Duodenal mucosa (tissue), 2 donors: Measurements from ENCODE around the gene CCDC18.
A peak's percentile ranks its signal among the peaks of the same experiment; 100 is the strongest.
"Not testable (repeated sequence)": the region's sequence is repeated elsewhere in the genome, so short reads cannot be mapped to it uniquely, and the experiment has no call there.

ENCODE experiments used
- H3K27ac ChIP-seq: one replicate; pipeline ENCODE4 v1.7.0; 2013; ENCODE audit warnings: low read depth, low read length
- H3K27me3 ChIP-seq, 2 donors: one replicate each; pipeline ENCODE4 v1.7.0; 2013; ENCODE audit warnings: low read length in 2 of 2, control low read depth in 1 of 2; ENCODE audit not compliant: insufficient read depth in 2 of 2, control insufficient read depth in 1 of 2
- H3K36me3 ChIP-seq, 2 donors: one replicate each; pipeline ENCODE4 v1.7.0; 2013; ENCODE audit warnings: low read length in 2 of 2, control low read depth in 1 of 2; ENCODE audit not compliant: insufficient read depth in 2 of 2, control insufficient read depth in 1 of 2
- H3K4me1 ChIP-seq, 2 donors: one replicate each; pipeline ENCODE4 v1.7.0; 2013; ENCODE audit warnings: low read length in 2 of 2, control low read depth in 1 of 2; ENCODE audit not compliant: insufficient read depth in 2 of 2, control insufficient read depth in 1 of 2
- H3K4me3 ChIP-seq, 2 donors: one replicate each; pipeline ENCODE4 v1.7.0; 2013; ENCODE audit warnings: low read length in 2 of 2, low read depth in 1 of 2
- H3K9ac ChIP-seq, 2 donors: one replicate each; pipeline ENCODE4 v1.7.0; 2013; ENCODE audit warnings: low read length in 2 of 2, low read depth in 1 of 2
- H3K9me3 ChIP-seq, 2 donors: one replicate each; pipeline ENCODE4 v1.7.0; 2013; ENCODE audit warnings: low read length in 2 of 2, control low read depth in 1 of 2; ENCODE audit not compliant: control insufficient read depth in 1 of 2

CCDC18 gene

GRCh38 chr1:93200086-93200620, 19.6 kb downstream of the CCDC18 start:
- Histone ChIP-seq H3K36me3 (peaks cover 0 to 7% of the 10 kb centered on the region in 2 donors), H3K27me3 (no peaks in the 10 kb centered on the region), H3K9ac (no peak overlapping the region), H3K27ac (no peak overlapping the region), H3K9me3 (no peaks in the 10 kb centered on the region), H3K4me1 (no peaks in the 10 kb centered on the region), H3K4me3 (no peak overlapping the region)

DNA sequence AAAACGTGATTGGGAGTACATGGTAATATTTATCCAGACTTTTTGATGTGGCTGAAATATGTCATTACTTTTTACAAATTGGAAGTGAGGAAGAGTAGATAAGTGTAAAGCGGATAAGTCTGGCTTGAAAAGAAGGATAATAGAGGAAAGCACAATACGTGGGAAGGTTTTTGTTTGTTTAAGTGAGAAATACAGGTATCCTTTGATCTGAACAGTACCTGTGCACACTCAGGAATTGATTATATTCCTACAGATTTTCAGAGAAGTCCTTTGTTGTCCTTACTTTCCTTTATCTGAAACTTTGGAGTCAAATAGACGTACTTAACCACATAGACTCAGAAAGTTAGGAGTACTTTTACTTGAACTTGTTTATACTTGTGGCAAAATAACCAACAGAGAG, 20.2 kb downstream of the CCDC18 start:
- H3K4me3 ChIP-seq = no peak overlapping the region
- H3K27ac ChIP-seq = no peak overlapping the region
- no peak overlapping the region for H3K9ac ChIP-seq
- H3K9me3 ChIP-seq = no peaks in the 10 kb centered on the region
- H3K27me3 ChIP-seq = no peaks in the 10 kb centered on the region
- H3K4me1 ChIP-seq = no peaks in the 10 kb centered on the region
- H3K36me3 ChIP-seq = peaks cover 0 to 7% of the 10 kb centered on the region in 2 donors

DNA sequence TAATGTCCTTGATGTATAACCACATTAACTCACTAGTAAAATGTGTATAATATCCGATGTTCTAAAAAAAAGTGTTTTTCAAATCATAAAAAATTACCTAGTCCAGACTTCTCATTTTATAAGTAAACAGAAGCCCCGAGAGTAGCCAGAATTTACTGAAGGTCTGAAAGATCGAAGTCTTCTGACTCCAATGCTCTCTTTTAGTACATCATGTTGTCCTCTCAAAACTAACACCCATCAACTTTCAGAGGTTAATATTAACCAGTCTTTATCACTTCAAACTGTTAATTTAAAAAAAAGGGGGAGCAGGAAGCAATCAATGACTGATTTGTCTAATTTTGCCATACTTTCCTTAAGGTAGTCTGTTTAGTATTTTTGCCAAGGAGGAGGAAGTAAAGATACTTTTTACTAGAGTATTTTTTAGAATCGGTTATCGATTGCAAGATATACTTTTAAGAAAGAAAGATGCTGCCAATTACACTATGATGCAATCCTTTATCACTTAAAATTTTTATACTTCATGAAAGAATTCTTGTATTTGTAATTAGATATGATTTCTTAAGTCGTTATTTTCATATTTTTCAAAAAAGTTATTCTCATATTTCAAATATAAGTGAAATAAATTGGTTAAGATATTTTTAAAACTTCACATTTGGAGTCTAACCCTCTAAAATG, 25.5 kb downstream of the CCDC18 start:
- peaks cover 0 to 7% of the 10 kb centered on the region in 2 donors for H3K36me3 ChIP-seq
- H3K27ac ChIP-seq = no peak overlapping the region
- no peak overlapping the region for H3K9ac ChIP-seq
- no peak overlapping the region for H3K4me3 ChIP-seq
- H3K4me1 ChIP-seq = no peaks in the 10 kb centered on the region
- H3K27me3 ChIP-seq = no peaks in the 10 kb centered on the region
- no peaks in the 10 kb centered on the region for H3K9me3 ChIP-seq

DNA sequence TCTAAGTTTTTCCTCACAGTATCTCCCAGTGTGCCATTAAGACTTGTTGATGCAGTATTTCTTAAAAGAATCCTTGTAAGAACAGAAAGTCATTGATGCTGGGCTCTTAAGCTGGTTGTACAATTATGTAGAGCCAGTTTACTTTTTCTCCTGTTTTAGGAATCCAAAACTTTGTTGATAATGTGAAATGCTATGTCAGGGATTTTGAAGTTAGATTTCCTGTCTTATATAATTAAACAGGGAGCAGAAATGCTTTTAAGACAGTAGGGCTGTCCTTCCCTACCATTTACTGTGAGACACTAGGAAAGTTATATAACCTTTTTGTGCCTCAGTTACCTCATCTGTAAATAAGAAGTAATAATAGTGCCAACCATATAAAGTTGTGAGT, 26.0 kb downstream of the CCDC18 start:
- Histone ChIP-seq H3K27me3 (no peaks in the 10 kb centered on the region), H3K36me3 (peaks cover 0 to 7% of the 10 kb centered on the region in 2 donors), H3K4me3 (no peak overlapping the region), H3K9ac (no peak overlapping the region), H3K9me3 (no peaks in the 10 kb centered on the region), H3K4me1 (no peaks in the 10 kb centered on the region), H3K27ac (no peak overlapping the region)

GRCh38 chr1:93207211-93207610, 26.7 kb downstream of the CCDC18 start:
- Histone ChIP-seq H3K4me1 (no peaks in the 10 kb centered on the region), H3K9me3 (no peaks in the 10 kb centered on the region), H3K4me3 (no peak overlapping the region), H3K27ac (no peak overlapping the region), H3K36me3 (peaks cover 0 to 7% of the 10 kb centered on the region in 2 donors), H3K9ac (no peak overlapping the region), H3K27me3 (no peaks in the 10 kb centered on the region)

- H3K27ac ChIP-seq = no peak overlapping the region
These were observed 34.8 kb downstream of the CCDC18 start for GRCh38 chr1:93215322-93215721.

GRCh38 chr1:93219443-93219842, 38.9 kb downstream of the CCDC18 start:
- H3K27ac ChIP-seq = no peak overlapping the region
- no peak overlapping the region for H3K9ac ChIP-seq
- H3K4me3 ChIP-seq = peak overlapping the region in 1 of 2 donors; percentile 23
- H3K27me3 ChIP-seq = no peaks in the 10 kb centered on the region
- no peaks in the 10 kb centered on the region for H3K9me3 ChIP-seq
- no peaks in the 10 kb centered on the region for H3K4me1 ChIP-seq
- H3K36me3 ChIP-seq = peaks cover 0 to 13% of the 10 kb centered on the region in 2 donors

More at GRCh38 chr1:93215322-93215721, 34.8 kb downstream of the CCDC18 start:
- H3K36me3 ChIP-seq = peaks cover 0 to 4% of the 10 kb centered on the region in 2 donors
- H3K27me3 ChIP-seq = no peaks in the 10 kb centered on the region
- no peaks in the 10 kb centered on the region for H3K9me3 ChIP-seq
- H3K4me3 ChIP-seq = no peak overlapping the region
- no peak overlapping the region for H3K9ac ChIP-seq
- H3K4me1 ChIP-seq = no peaks in the 10 kb centered on the region

DNA sequence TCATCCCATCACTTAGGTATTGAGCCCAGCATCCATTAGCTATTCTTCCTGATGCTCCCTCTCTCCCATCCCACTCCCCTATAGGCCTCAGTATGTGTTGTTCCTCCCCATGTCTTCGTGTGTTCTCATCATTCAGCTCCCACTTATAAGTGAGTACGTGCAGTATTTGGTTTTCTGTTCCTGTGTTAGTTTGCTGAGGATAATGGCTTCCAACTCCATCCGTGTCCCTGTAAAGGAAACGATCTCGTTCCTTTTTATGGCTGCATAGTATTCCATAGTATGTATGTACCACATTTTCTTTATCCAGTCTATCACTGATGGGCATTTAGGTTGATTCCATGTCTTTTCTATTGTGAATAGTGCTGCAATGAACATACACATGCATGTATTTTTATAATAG, 40.2 kb downstream of the CCDC18 start:
- H3K36me3 ChIP-seq = peaks cover 0 to 13% of the 10 kb centered on the region in 2 donors
- not testable (repeated sequence) for H3K27me3 ChIP-seq, H3K9me3 ChIP-seq, H3K27ac ChIP-seq, H3K4me1 ChIP-seq, H3K9ac ChIP-seq, H3K4me3 ChIP-seq

DNA sequence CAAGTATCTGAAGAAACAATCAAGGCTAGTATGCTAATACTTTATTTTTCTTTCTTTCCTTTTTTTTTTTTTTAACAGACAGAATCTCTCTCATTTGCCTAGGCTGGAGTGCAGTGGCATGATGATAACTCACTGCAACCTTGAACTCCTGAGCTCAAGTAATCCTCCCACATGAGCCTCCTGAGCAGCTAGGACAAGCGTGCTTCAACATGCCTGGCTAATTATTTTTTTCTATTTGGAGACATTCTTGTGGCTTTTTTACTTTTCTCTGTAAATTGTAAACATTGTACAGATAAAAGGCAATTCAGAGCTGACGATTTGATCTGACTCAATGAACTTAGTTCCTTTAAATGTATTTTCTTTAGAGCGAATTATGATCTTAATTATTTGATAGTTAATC, 41.4 kb downstream of the CCDC18 start:
- Histone ChIP-seq H3K4me3 (no peak overlapping the region), H3K9me3 (no peaks in the 10 kb centered on the region), H3K36me3 (peaks cover 0 to 13% of the 10 kb centered on the region in 2 donors), H3K27me3 (no peaks in the 10 kb centered on the region), H3K27ac (no peak overlapping the region), H3K4me1 (no peaks in the 10 kb centered on the region), H3K9ac (no peak overlapping the region)

DNA sequence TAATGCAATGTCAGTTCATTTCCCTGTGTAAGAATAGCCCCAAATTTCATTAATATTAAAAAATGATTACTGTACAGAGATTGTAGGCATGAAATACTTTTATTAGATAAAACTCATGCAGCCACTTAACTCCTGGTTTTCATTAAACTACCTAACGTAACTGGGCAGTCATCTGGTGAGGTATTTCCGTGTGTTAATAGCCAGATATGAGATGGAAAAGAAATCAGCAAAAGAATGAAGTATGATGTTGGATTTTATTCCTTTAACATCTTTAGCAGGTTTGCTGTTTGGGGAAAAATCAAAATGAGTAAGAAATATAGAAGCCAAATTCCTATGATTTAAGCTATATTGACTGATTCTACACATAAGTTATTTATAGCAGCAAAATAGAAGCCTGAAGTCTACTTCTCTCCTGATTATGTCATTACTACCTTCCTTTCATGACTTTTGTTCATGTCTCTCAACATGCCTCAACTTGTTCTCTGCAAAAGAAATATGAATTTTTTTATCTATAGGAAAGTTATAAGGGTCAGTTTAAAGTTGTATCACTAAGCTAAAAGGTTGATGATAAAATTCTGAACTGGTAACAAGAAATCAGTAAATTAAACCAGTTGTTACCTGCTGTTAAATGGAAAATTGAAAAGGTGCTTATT, 42.6 kb downstream of the CCDC18 start:
- Histone ChIP-seq H3K27me3 (no peaks in the 10 kb centered on the region), H3K9me3 (no peaks in the 10 kb centered on the region), H3K4me3 (no peak overlapping the region), H3K36me3 (peaks cover 0 to 13% of the 10 kb centered on the region in 2 donors), H3K27ac (no peak overlapping the region), H3K9ac (no peak overlapping the region), H3K4me1 (no peaks in the 10 kb centered on the region)
